Midbrain (tissue), 1 donor: Measurements from ENCODE around the gene NBAS.
A peak's percentile ranks its signal among the peaks of the same experiment; 100 is the strongest.
"Not testable (repeated sequence)": the region's sequence is repeated elsewhere in the genome, so short reads cannot be mapped to it uniquely, and the experiment has no call there.

Experiments used
- DNase-seq: peaks from one replicate; lab custom pipeline; 2025; lab: John Stamatoyannopoulos, UW

NBAS gene

GRCh38 chr2:15260196-15260595, 300.9 kb downstream of the NBAS start:
- DNase-seq = no peak

- DNase-seq = no peak
Observed at GRCh38 chr2:15259356-15259756, 301.8 kb downstream of the NBAS start.

DNA sequence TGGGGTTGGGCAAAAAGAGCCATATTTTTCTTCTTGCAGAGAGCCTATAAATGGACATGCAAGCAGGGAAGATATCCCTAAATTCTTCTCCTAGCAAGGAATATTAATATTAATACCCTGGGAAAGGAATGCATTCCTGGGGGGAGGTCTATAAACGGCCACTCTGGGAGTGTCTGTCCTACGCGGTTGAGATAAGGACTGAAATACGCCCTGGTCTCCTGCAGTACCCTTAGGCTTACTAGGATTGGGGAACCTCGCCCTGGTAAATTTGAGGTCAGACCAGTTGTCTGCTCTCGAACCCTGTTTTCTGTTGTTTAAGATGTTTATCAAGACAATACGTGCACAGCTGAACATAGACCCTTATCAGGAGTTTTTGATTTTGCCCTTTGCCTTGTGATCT, 302.7 kb downstream of the NBAS start:
- not testable (repeated sequence) for DNase-seq

GRCh38 chr2:15253835-15254286, 307.3 kb downstream of the NBAS start:
- no peak for DNase-seq

GRCh38 chr2:15253247-15253646, 307.9 kb downstream of the NBAS start:
- DNase-seq = no peak

DNA sequence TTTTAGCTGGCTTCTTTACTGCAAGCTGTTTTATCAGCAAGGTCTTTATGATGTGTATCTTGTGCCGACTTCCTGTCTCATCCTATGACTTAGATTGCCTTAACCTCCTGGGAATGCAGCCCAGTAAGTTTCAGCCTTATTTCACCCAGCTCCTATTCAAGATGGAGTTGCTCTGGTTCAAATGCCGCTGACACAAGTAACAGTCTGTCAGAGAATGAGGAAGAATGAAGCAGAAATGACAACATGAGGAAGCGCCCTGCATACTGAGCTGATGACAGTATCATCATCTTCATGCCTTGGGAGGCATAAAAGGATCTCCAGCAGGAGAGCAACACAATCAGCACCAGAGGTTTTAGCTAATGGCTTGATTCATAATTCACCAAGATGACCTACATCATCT, 309.4 kb downstream of the NBAS start:
- DNase-seq = no peak

DNA sequence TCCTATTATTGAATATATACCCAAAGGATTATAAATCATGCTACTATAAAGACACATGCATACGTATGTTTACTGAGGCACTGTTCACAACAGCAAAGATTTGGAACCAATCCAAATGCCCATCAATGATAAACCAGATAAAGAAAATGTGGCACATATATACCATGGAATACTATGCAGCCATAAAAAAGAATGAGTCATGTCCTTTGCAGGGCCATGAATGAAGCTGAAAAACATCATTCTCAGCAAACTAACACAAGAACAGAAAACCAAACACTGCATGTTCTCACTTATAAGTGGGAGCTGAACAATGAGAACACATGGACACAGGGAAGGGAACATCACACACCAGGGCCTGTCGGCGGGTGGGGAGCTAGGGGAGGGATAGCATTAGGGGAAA, 310.2 kb downstream of the NBAS start:
- DNase-seq = not testable (repeated sequence)

- DNase-seq = no peak
Observed at GRCh38 chr2:15246870-15247269, 314.3 kb downstream of the NBAS start.

- DNase-seq = no peak
Observed at GRCh38 chr2:15243762-15244161, 317.4 kb downstream of the NBAS start.

DNA sequence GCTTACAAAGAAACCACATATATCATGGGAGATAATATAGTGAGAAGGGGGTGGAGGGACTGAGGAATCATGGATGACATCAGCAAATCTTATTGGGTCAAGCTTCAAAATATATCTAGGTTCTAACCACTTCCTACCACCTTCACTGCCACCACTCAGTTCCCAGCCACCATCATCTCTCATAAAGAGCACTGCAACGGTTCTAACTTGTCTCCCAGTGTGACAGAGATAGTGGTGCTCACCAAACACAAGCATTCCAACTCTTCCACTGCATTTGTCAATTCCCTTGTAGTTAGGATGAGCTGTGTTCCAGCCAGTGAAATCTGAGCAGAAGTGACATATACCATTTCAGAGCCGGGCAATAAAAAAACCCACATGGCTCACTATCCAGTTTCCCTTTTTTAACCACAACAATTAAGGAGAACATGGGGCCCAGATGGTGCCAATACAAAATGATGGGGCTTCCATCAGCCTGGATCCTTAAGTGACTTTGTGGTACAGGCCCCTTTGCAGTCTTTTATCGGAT, 318.1 kb downstream of the NBAS start:
- DNase-seq = no peak

DNA sequence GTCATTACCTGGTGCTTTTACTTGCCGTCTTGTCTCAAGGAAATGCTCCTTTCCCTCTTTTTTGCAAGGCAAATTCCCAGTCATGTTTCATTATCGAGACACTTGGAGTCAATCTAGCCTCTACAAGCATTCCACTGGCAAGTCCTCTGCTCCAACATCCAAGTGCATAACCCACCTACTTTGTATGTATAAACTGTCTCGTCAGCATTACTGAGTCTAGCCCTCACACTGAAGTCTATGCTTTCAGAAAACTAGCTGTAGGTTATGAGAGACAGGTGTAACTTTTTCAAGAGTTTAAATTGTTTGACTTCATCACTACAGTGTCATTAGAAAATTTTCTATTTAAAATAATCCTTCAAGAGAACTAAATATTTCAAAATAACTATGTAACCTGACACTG, 319.2 kb downstream of the NBAS start:
- no peak for DNase-seq

DNA sequence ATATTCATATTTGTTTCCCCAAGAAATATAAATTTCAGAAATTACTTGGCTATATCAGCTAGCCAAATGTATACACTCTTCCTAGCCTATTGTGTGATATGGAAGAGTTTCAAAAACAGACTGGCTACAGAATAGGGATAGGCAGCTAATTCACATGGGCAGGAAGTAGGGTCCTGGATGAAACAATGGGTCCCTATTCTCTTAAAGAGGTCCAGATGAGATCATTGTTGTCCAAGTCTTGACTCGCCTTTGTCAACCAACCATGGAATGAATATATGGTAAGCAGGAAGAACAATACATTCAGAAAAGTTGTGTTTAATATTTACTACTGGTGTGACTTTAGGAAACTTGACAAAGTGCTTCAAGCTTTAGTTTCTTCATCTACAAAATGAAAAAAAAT, 319.9 kb downstream of the NBAS start:
- DNase-seq = peak; percentile 20

- no peak for DNase-seq
Observed at GRCh38 chr2:15238028-15238427, 323.1 kb downstream of the NBAS start.

- DNase-seq = no peak
Observed at GRCh38 chr2:15230599-15231192, 330.4 kb downstream of the NBAS start.

- DNase-seq = no peak
Observed at GRCh38 chr2:15226661-15227060, 334.5 kb downstream of the NBAS start.

DNA sequence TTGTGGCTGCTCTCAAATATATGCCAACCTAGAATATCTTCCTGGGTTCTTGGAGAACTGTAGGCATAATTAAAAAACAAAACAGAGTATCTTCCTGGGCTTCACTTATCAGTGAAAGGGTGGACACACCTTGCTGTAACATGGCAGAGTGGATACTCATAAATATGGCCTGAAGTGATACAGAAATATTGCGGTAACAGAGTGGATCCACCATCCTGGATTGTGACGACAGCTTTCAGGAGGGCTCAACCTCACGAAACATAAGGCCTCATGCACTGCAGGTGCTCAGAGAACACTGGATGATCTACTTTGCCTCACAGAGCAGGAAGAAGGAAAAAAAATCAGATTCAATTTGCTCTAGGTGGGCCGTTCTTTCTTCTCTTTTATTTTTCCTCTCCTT, 336.0 kb downstream of the NBAS start:
- no peak for DNase-seq

GRCh38 chr2:15224641-15225040, 336.5 kb downstream of the NBAS start:
- DNase-seq = no peak

GRCh38 chr2:15223887-15224286, 337.2 kb downstream of the NBAS start:
- DNase-seq = no peak

DNA sequence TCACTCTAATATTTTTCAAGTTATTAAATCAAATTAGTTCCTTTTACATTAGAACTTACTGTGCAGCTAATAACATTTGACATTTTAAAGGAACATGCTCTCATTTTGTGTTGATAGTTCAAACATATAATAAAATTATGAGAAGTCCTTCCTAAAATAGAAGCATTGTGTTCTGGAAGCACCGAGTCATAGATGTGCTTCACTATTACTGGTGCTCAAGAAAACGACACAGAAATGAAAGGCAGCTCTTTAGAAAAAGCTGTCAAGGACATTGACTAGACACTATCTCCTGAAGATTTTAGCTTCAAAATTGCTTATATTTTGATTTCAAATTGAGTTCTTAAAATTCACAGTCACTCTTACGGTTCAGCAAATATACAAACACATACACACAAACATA, 338.3 kb downstream of the NBAS start:
- no peak for DNase-seq

DNA sequence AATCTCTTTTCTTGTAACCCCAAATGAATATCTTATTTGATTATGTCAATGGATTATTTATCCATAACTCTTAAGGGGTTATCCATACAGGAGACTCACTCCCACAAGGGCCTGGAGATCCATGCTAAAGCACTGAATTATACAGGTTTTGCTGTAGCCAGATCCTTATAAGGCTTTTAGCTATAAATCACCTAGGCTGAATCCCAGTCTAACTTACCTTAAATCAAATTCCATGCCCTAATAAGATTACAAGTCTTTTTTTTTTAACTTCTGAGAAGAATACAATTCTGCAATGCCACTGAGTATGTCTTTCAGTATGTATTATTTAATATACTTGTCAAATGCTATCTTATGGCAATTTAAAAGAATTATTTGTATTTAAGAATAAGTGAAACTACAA, 340.5 kb downstream of the NBAS start:
- DNase-seq = no peak

- DNase-seq = no peak
Observed at GRCh38 chr2:15218423-15219086, 342.6 kb downstream of the NBAS start.

GRCh38 chr2:15212249-15212648, 348.9 kb downstream of the NBAS start:
- DNase-seq = no peak

DNA sequence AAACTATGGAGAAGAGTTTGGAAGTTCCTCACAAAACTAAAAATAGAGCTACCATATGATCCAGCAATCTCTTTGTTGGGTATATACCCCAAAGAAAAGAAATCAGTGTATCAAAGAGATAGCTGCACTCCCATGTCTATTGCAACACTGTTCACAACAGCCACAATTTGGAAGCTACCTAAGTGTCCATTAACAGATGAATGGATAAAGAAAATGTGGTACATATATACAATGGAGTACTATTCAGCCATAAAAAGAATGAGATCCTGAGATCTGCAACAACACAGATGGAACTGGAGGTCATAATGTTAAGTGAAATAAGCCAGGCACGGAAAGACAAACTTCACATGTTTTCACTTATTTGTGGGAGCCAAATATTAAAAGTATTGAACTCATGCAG, 350.6 kb downstream of the NBAS start:
- DNase-seq = not testable (repeated sequence)

GRCh38 chr2:15206419-15206818, 354.7 kb downstream of the NBAS start:
- no peak for DNase-seq
